ENCODE results near the gene ZNF638. TPM values are rescaled to one million over a fixed set of nuclear protein-coding genes. Genes with fewer than 3 reads are reported as not detected.
"Not testable (repeated sequence)": the region's sequence is repeated elsewhere in the genome, so short reads cannot be mapped to it uniquely, and the experiment has no call there.

The ZNF638 gene
- total RNA-seq, 2 experiments from 2014 or later: 65.5 to 68.2 TPM

- Mint-ChIP-seq H3K36me3 (peaks cover 18% of the 10 kb centered on the region), H3K4me1 (no peaks in the 10 kb centered on the region), H3K27ac (no peak overlapping the region), H3K4me3 (no peak overlapping the region), H3K27me3 (no peaks in the 10 kb centered on the region), H3K9me3 (peaks cover 33% of the 10 kb centered on the region)
- no peak for DNase-seq
These were observed 8.2 kb upstream of the ZNF638 start for GRCh38 chr2:71323386-71323785.

- H3K4me3 Mint-ChIP-seq: no peak overlapping the region
- H3K9me3 Mint-ChIP-seq: peaks cover 5% of the 10 kb centered on the region
- H3K4me1 Mint-ChIP-seq: no peaks in the 10 kb centered on the region
- no peaks in the 10 kb centered on the region for H3K27me3 Mint-ChIP-seq
- DNase-seq: no peak
- H3K27ac Mint-ChIP-seq: no peak overlapping the region
- peaks cover 11% of the 10 kb centered on the region for H3K36me3 Mint-ChIP-seq
These were observed 4.6 kb upstream of the ZNF638 start for GRCh38 chr2:71326968-71327367.

- Mint-ChIP-seq H3K27me3 (no peaks in the 10 kb centered on the region), H3K4me3 (no peak overlapping the region), H3K36me3 (peaks cover 12% of the 10 kb centered on the region), H3K4me1 (peaks cover 4% of the 10 kb centered on the region), H3K27ac (no peak overlapping the region), H3K9me3 (no peaks in the 10 kb centered on the region)
- DNase-seq: no peak
These were observed 3.7 kb upstream of the ZNF638 start for GRCh38 chr2:71327916-71328315.

GRCh38 chr2:71330155-71330554 is 1.4 kb upstream of the ZNF638 start:
- H3K4me3 Mint-ChIP-seq: no peak overlapping the region
- H3K27me3 Mint-ChIP-seq: no peaks in the 10 kb centered on the region
- peaks cover 21% of the 10 kb centered on the region for H3K4me1 Mint-ChIP-seq
- H3K27ac Mint-ChIP-seq: no peak overlapping the region
- DNase-seq: no peak
- peaks cover 24% of the 10 kb centered on the region for H3K36me3 Mint-ChIP-seq
- H3K9me3 Mint-ChIP-seq: no peaks in the 10 kb centered on the region

GRCh38 chr2:71330585-71331330 is 824 bp upstream of the ZNF638 start:
- Mint-ChIP-seq H3K36me3 (peaks cover 24% of the 10 kb centered on the region), H3K27ac (no peak overlapping the region), H3K9me3 (no peaks in the 10 kb centered on the region)

GRCh38 chr2:71331331-71331580 is 326 bp upstream of the ZNF638 start:
- not testable (repeated sequence) for H3K27me3 Mint-ChIP-seq, DNase-seq, H3K9me3 Mint-ChIP-seq
- peaks cover 28% of the 10 kb centered on the region for H3K4me1 Mint-ChIP-seq
- H3K36me3 Mint-ChIP-seq: peaks cover 24% of the 10 kb centered on the region
- H3K27ac Mint-ChIP-seq: peak overlapping the region; percentile 78
- peak overlapping the region; percentile 98 for H3K4me3 Mint-ChIP-seq

More at GRCh38 chr2:71330585-71331330, 824 bp upstream of the ZNF638 start:
- no peaks in the 10 kb centered on the region for H3K27me3 Mint-ChIP-seq
- H3K4me1 Mint-ChIP-seq: peaks cover 26% of the 10 kb centered on the region
- H3K4me3 Mint-ChIP-seq: peak overlapping the region; percentile 98
- DNase-seq: no peak

- Mint-ChIP-seq H3K27me3 (no peaks in the 10 kb centered on the region), H3K9me3 (no peaks in the 10 kb centered on the region), H3K27ac (peak overlapping the region; percentile 96), H3K4me1 (peaks cover 38% of the 10 kb centered on the region), H3K4me3 (peak overlapping the region; percentile 98), H3K36me3 (peaks cover 24% of the 10 kb centered on the region)
- DNase-seq: no peak
These were observed 834 bp downstream of the ZNF638 start for GRCh38 chr2:71332435-71332796.

- no peak for DNase-seq
- Mint-ChIP-seq H3K36me3 (peaks cover 32% of the 10 kb centered on the region), H3K4me1 (peaks cover 47% of the 10 kb centered on the region), H3K27ac (no peak overlapping the region), H3K4me3 (peak overlapping the region; percentile 98), H3K9me3 (no peaks in the 10 kb centered on the region), H3K27me3 (no peaks in the 10 kb centered on the region)
These were observed 2.0 kb downstream of the ZNF638 start for GRCh38 chr2:71333619-71334018.

- Mint-ChIP-seq H3K36me3 (peaks cover 38% of the 10 kb centered on the region), H3K9me3 (no peaks in the 10 kb centered on the region), H3K27me3 (no peaks in the 10 kb centered on the region), H3K4me3 (no peak overlapping the region), H3K4me1 (peaks cover 61% of the 10 kb centered on the region), H3K27ac (no peak overlapping the region)
- DNase-seq: no peak
These were observed 4.8 kb downstream of the ZNF638 start for GRCh38 chr2:71336384-71336783.

GRCh38 chr2:71336802-71337201 is 5.2 kb downstream of the ZNF638 start:
- no peaks in the 10 kb centered on the region for H3K9me3 Mint-ChIP-seq
- H3K27ac Mint-ChIP-seq: no peak overlapping the region
- peaks cover 37% of the 10 kb centered on the region for H3K36me3 Mint-ChIP-seq
- no peak overlapping the region for H3K4me3 Mint-ChIP-seq
- H3K4me1 Mint-ChIP-seq: peaks cover 63% of the 10 kb centered on the region
- no peak for DNase-seq
- no peaks in the 10 kb centered on the region for H3K27me3 Mint-ChIP-seq

GRCh38 chr2:71337776-71338175 is 6.2 kb downstream of the ZNF638 start:
- peaks cover 31% of the 10 kb centered on the region for H3K36me3 Mint-ChIP-seq
- no peaks in the 10 kb centered on the region for H3K9me3 Mint-ChIP-seq
- peaks cover 62% of the 10 kb centered on the region for H3K4me1 Mint-ChIP-seq
- DNase-seq: no peak
- no peak overlapping the region for H3K27ac Mint-ChIP-seq
- no peaks in the 10 kb centered on the region for H3K27me3 Mint-ChIP-seq
- H3K4me3 Mint-ChIP-seq: no peak overlapping the region

- no peaks in the 10 kb centered on the region for H3K27me3 Mint-ChIP-seq
- DNase-seq: no peak
- peaks cover 32% of the 10 kb centered on the region for H3K36me3 Mint-ChIP-seq
- no peak overlapping the region for H3K27ac Mint-ChIP-seq
- H3K4me3 Mint-ChIP-seq: no peak overlapping the region
- peaks cover 48% of the 10 kb centered on the region for H3K4me1 Mint-ChIP-seq
- no peaks in the 10 kb centered on the region for H3K9me3 Mint-ChIP-seq
These were observed 8.1 kb downstream of the ZNF638 start for GRCh38 chr2:71339685-71340084.

GRCh38 chr2:71340176-71340575 is 8.6 kb downstream of the ZNF638 start:
- Mint-ChIP-seq H3K9me3 (no peaks in the 10 kb centered on the region), H3K27ac (no peak overlapping the region), H3K4me1 (peaks cover 44% of the 10 kb centered on the region), H3K4me3 (no peak overlapping the region), H3K27me3 (no peaks in the 10 kb centered on the region), H3K36me3 (peaks cover 30% of the 10 kb centered on the region)
- DNase-seq: no peak

GRCh38 chr2:71341645-71342044 is 10.1 kb downstream of the ZNF638 start:
- no peaks in the 10 kb centered on the region for H3K27me3 Mint-ChIP-seq
- no peaks in the 10 kb centered on the region for H3K9me3 Mint-ChIP-seq
- no peak for DNase-seq
- H3K4me1 Mint-ChIP-seq: peaks cover 37% of the 10 kb centered on the region
- peaks cover 39% of the 10 kb centered on the region for H3K36me3 Mint-ChIP-seq
- no peak overlapping the region for H3K4me3 Mint-ChIP-seq
- no peak overlapping the region for H3K27ac Mint-ChIP-seq

- no peak overlapping the region for H3K27ac Mint-ChIP-seq
- H3K9me3 Mint-ChIP-seq: no peaks in the 10 kb centered on the region
- no peak overlapping the region for H3K4me3 Mint-ChIP-seq
- peaks cover 55% of the 10 kb centered on the region for H3K36me3 Mint-ChIP-seq
- DNase-seq: no peak
- H3K4me1 Mint-ChIP-seq: peaks cover 20% of the 10 kb centered on the region
- H3K27me3 Mint-ChIP-seq: no peaks in the 10 kb centered on the region
These were observed 14.5 kb downstream of the ZNF638 start for GRCh38 chr2:71346065-71346464.

- no peaks in the 10 kb centered on the region for H3K27me3 Mint-ChIP-seq
- H3K27ac Mint-ChIP-seq: no peak overlapping the region
- H3K4me1 Mint-ChIP-seq: peaks cover 24% of the 10 kb centered on the region
- H3K9me3 Mint-ChIP-seq: no peaks in the 10 kb centered on the region
- peaks cover 55% of the 10 kb centered on the region for H3K36me3 Mint-ChIP-seq
- DNase-seq: no peak
- H3K4me3 Mint-ChIP-seq: no peak overlapping the region
These were observed 15.9 kb downstream of the ZNF638 start for GRCh38 chr2:71347517-71347916.
